GM23338 (cell line): Measurements from ENCODE around the gene AQP5. TPM values are rescaled to one million over a fixed set of nuclear protein-coding genes. Genes with fewer than 3 reads are reported as not detected.

Experiments
- ATAC-seq: fragments of 200-7000 bp; cut with Tn5 transposase; 3 replicates; pipeline ENCODE4 v1.9.1; 2020
- DNase-seq: peaks from one replicate; pipeline ENCODE4 v3.0.0-alpha.2; 2015; ENCODE audit warnings: low spot score
- H2AFZ ChIP-seq: fragments of 200-600 bp; sonication (generic); 2 replicates; pipeline ENCODE4 v1.8.0; 2016; ENCODE audit warnings: antibody characterized with exemption, mild to moderate bottlenecking, moderate library complexity
- H3F3A ChIP-seq: fragments of 200-600 bp; sonication (generic); replicated peaks from 2 replicates; pipeline ENCODE4 v1.8.0; 2017; ENCODE audit warnings: antibody characterized with exemption, mixed run types, low read depth
- H3K27ac ChIP-seq: fragments of 200-600 bp; sonication (generic); 2 replicates; pipeline ENCODE4 v1.6.1; 2016; ENCODE audit warnings: low read depth
- H3K27me3 ChIP-seq: fragments of 200-600 bp; sonication (generic); 2 replicates; pipeline ENCODE4 v1.8.0; 2016; ENCODE audit warnings: mild to moderate bottlenecking, mixed run types, moderate library complexity; ENCODE audit not compliant: insufficient read depth
- H3K36me3 ChIP-seq: fragments of 200-600 bp; sonication (generic); 2 replicates; pipeline ENCODE4 v1.8.0; 2016; ENCODE audit warnings: mild to moderate bottlenecking; ENCODE audit not compliant: insufficient read depth
- H3K4me1 ChIP-seq: fragments of 200-600 bp; sonication (generic); 2 replicates; pipeline ENCODE4 v1.8.0; 2016; ENCODE audit warnings: mild to moderate bottlenecking, moderate library complexity; ENCODE audit not compliant: insufficient read depth
- H3K4me2 ChIP-seq: fragments of 200-600 bp; sonication (generic); 2 replicates; pipeline ENCODE4 v1.7.1; 2017; ENCODE audit warnings: mixed run types
- H3K4me3 ChIP-seq: fragments of 200-600 bp; sonication (generic); 2 replicates; pipeline ENCODE4 v1.6.1; 2016; ENCODE audit warnings: mixed run types
- H3K79me2 ChIP-seq: fragments of 200-600 bp; sonication (generic); replicated peaks from 2 replicates; pipeline ENCODE4 v1.8.0; 2017; ENCODE audit warnings: mild to moderate bottlenecking; ENCODE audit not compliant: insufficient read depth
- H3K9me2 ChIP-seq: fragments of 200-600 bp; sonication (generic); 2 replicates; pipeline ENCODE4 v1.8.0; 2017; ENCODE audit not compliant: insufficient read depth
- H4K20me1 ChIP-seq: fragments of 200-600 bp; sonication (generic); replicated peaks from 2 replicates; pipeline ENCODE4 v1.8.0; 2017; ENCODE audit warnings: mild to moderate bottlenecking; ENCODE audit not compliant: insufficient read depth
- H3K27ac Mint-ChIP-seq: 2 replicates; pipeline ENCODE4 v1.8.0; 2020; ENCODE audit warnings: inconsistent platforms, mild to moderate bottlenecking, moderate library complexity, mixed read lengths
- H3K27me3 Mint-ChIP-seq: 3 replicates; pipeline ENCODE4 v1.8.0; 2022; ENCODE audit warnings: low read depth, mild to moderate bottlenecking, moderate library complexity, mixed read lengths, inconsistent platforms; ENCODE audit not compliant: insufficient read depth, poor library complexity
- H3K36me3 Mint-ChIP-seq: 3 replicates; pipeline ENCODE4 v1.8.0; 2021; ENCODE audit warnings: low read depth, mild to moderate bottlenecking, inconsistent platforms, moderate library complexity, mixed read lengths
- H3K4me1 Mint-ChIP-seq: 3 replicates; pipeline ENCODE4 v1.8.0; 2020; ENCODE audit warnings: mild to moderate bottlenecking, inconsistent platforms, mixed read lengths
- H3K4me3 Mint-ChIP-seq: 3 replicates; pipeline ENCODE4 v1.8.0; 2021; ENCODE audit warnings: moderate library complexity, mild to moderate bottlenecking, inconsistent platforms, mixed read lengths
- H3K9me3 Mint-ChIP-seq: 3 replicates; pipeline ENCODE4 v1.8.0; 2020; ENCODE audit warnings: moderate library complexity, mild to moderate bottlenecking, inconsistent platforms, mixed read lengths
- CREB1 ChIP-seq: fragments of 250-450 bp; sonication (Bioruptor Pico); IDR thresholded peaks from 2 replicates; pipeline ENCODE4 v1.5.0; 2020; ENCODE audit warnings: low read depth, mild to moderate bottlenecking, moderate library complexity
- EZH2 ChIP-seq: fragments of 200-600 bp; sonication (generic); IDR thresholded peaks from one replicate; pipeline ENCODE4 v1.8.0; 2017; ENCODE audit warnings: antibody characterized with exemption, mild to moderate bottlenecking, low read depth; ENCODE audit not compliant: unreplicated experiment
- EZH2phosphoT487 ChIP-seq: fragments of 200-600 bp; sonication (generic); IDR thresholded peaks from one replicate; pipeline ENCODE4 v1.8.1; 2018; ENCODE audit warnings: antibody characterized with exemption; ENCODE audit not compliant: unreplicated experiment
- JUNB ChIP-seq: IDR thresholded peaks from one replicate; pipeline ENCODE4 v1.6.1; 2016; ENCODE audit warnings: antibody characterized with exemption; ENCODE audit not compliant: unreplicated experiment
- ZNF114 ChIP-seq: fragments of 250-450 bp; sonication (Bioruptor Pico); IDR thresholded peaks from 2 replicates; pipeline ENCODE4 v1.5.0; 2020; ENCODE audit warnings: mild to moderate bottlenecking, moderate library complexity
- ZNF331 ChIP-seq: fragments of 250-450 bp; sonication (Bioruptor Pico); IDR thresholded peaks from 2 replicates; pipeline ENCODE4 v1.5.0; 2020; ENCODE audit warnings: low read depth, mild to moderate bottlenecking, moderate library complexity
- polyA plus RNA-seq: library from polyadenylated mRNA; unstranded; fragments of >200 nt; fragmentation: Nextera tagmentation; extraction: Ambion mirVana; gene quantifications from 2 replicates; pipeline ENCODE4 v1.2.1, GENCODE V29; 2016
- total RNA-seq: library from RNA; depleted of rRNA; stranded (reverse); fragments of >200 nt; shearing (Covaris generic); gene quantifications from 2 replicates; pipeline ENCODE4 v1.2.3, GENCODE V29; 2014
- TF ChIP-seq, protein P1 (sequence below): IDR thresholded peaks from one replicate; pipeline ENCODE4 v1.6.1; 2018; ENCODE audit warnings: antibody characterized with exemption; ENCODE audit not compliant: unreplicated experiment
- TF ChIP-seq, protein P2 (sequence below), 2 experiments: fragments of 200-600 bp in 1 of 2; sonication (generic) in 1 of 2; conservative IDR thresholded peaks; 2 replicates each; pipeline versions ENCODE4 v1.5.1 to v1.6.1; 2016 to 2017; ENCODE audit warnings: antibody characterized with exemption in 2 of 2, low read depth in 2 of 2, mild to moderate bottlenecking in 2 of 2, moderate library complexity in 1 of 2
- TF ChIP-seq, protein P3 (sequence below): IDR thresholded peaks from 2 replicates; pipeline ENCODE4 v1.6.1; 2016; ENCODE audit warnings: antibody characterized with exemption

AQP5 gene
- total and polyA plus RNA-seq, 2 experiments from 2014 or later, result 1.3 to 2.2 TPM

DNA sequence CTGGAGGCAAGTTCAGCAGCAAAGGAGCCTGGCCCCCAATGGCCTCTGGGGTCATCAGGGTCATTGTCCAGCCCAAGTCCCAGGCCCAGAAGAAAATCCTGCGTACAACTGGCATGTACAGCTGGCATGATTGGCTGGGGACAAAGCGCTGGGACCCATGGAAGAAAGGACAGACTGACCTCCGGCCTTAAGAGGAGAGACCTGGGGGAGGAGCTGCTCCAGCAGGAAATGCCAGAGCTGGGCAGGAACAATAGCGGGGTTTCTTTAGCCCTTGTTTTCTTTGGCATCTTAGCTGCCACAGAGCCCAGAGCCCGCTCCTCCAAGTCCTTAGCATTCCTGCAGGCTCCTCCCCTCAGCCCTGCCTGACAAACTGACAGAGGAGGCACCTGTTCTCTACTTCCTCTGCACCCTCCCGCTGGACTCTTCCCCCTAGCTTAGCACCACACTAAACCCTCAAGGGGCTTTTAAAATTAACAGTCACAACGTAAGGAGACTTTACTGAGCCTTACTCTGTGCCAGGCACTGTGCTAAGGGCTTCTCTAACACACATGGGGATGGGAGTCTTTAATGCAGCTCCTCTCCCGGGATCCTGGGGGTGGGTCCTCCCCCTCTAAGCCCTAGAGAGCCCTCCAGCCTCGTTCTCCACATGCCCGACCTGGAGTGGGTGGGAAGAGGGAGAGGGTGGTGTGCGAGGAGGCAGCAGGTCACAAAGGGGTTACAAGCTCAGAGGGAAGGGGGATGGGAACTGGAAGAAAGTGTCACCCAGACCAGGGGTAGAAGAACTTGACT is 1.8 kb upstream of the AQP5 start (continued):
- TF ChIP-seq, protein P1, sequence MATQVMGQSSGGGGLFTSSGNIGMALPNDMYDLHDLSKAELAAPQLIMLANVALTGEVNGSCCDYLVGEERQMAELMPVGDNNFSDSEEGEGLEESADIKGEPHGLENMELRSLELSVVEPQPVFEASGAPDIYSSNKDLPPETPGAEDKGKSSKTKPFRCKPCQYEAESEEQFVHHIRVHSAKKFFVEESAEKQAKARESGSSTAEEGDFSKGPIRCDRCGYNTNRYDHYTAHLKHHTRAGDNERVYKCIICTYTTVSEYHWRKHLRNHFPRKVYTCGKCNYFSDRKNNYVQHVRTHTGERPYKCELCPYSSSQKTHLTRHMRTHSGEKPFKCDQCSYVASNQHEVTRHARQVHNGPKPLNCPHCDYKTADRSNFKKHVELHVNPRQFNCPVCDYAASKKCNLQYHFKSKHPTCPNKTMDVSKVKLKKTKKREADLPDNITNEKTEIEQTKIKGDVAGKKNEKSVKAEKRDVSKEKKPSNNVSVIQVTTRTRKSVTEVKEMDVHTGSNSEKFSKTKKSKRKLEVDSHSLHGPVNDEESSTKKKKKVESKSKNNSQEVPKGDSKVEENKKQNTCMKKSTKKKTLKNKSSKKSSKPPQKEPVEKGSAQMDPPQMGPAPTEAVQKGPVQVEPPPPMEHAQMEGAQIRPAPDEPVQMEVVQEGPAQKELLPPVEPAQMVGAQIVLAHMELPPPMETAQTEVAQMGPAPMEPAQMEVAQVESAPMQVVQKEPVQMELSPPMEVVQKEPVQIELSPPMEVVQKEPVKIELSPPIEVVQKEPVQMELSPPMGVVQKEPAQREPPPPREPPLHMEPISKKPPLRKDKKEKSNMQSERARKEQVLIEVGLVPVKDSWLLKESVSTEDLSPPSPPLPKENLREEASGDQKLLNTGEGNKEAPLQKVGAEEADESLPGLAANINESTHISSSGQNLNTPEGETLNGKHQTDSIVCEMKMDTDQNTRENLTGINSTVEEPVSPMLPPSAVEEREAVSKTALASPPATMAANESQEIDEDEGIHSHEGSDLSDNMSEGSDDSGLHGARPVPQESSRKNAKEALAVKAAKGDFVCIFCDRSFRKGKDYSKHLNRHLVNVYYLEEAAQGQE, result no peak
- TF ChIP-seq ZNF114 (CRISPR knock-in tag), result no peak
- TF ChIP-seq, protein P2, sequence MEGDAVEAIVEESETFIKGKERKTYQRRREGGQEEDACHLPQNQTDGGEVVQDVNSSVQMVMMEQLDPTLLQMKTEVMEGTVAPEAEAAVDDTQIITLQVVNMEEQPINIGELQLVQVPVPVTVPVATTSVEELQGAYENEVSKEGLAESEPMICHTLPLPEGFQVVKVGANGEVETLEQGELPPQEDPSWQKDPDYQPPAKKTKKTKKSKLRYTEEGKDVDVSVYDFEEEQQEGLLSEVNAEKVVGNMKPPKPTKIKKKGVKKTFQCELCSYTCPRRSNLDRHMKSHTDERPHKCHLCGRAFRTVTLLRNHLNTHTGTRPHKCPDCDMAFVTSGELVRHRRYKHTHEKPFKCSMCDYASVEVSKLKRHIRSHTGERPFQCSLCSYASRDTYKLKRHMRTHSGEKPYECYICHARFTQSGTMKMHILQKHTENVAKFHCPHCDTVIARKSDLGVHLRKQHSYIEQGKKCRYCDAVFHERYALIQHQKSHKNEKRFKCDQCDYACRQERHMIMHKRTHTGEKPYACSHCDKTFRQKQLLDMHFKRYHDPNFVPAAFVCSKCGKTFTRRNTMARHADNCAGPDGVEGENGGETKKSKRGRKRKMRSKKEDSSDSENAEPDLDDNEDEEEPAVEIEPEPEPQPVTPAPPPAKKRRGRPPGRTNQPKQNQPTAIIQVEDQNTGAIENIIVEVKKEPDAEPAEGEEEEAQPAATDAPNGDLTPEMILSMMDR (conservative IDR thresholded peaks at IDR 0.05; ENCODE audit: low read depth in 2 of 2), result no peak
- TF ChIP-seq, protein P3, sequence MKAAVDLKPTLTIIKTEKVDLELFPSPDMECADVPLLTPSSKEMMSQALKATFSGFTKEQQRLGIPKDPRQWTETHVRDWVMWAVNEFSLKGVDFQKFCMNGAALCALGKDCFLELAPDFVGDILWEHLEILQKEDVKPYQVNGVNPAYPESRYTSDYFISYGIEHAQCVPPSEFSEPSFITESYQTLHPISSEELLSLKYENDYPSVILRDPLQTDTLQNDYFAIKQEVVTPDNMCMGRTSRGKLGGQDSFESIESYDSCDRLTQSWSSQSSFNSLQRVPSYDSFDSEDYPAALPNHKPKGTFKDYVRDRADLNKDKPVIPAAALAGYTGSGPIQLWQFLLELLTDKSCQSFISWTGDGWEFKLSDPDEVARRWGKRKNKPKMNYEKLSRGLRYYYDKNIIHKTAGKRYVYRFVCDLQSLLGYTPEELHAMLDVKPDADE, result no peak
- no peak for TF ChIP-seq EZH2phosphoT487
- TF ChIP-seq JUNB, result no peak
- no peak for TF ChIP-seq ZNF331 (CRISPR knock-in tag)

DNA sequence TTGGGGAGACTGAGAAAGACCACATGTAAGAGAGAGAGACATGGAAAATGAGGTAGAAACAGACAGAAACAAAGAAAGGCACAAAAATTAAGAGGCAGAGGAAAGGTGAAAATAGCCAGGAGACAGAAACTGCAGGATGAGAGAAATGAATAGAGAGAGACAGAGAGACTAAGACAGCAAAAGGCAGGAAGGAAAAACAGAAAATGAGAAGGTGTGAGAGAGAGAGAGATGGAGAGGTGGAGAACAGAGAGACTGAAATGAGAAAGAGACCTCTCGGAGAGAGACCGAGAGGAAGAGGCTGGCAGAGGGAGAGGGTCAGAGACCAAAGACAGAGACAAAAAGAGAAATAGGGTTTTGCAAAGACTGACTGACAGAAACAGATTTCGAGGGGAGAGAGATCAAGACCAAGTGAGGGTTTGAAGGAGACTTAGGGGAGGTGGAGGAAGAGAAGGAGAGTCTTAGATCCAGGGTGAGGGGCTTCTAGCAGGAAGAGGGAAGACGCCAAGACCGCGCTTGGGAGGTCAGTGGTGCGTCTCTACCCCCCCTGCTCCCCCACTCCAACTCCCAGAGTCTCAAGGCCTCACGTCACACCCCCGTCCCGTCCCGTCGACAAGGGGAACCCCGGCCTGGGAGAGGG is 1.1 kb upstream of the AQP5 start:
- Histone ChIP-seq H3K36me3 (no peaks in the 10 kb centered on the region; the same call in 1 of the 2 replicates), H3K27ac (no peak overlapping the region), H3K9me2 (no peaks in the 10 kb centered on the region), H3K79me2 (no peaks in the 10 kb centered on the region), H3K4me3 (peak overlapping the region; percentile 64), H3K27me3 (peaks cover 71% of the 10 kb centered on the region), H3F3A (no peaks in the 10 kb centered on the region), H4K20me1 (no peaks in the 10 kb centered on the region), H3K4me1 (peaks cover 27% of the 10 kb centered on the region), H2AFZ (peak overlapping the region; percentile 95), H3K4me2 (peak overlapping the region; percentile 89)
- Mint-ChIP-seq H3K9me3 (peaks cover 6% of the 10 kb centered on the region; the same call in 2 of the 3 replicates), H3K27ac (no peak overlapping the region), H3K4me1 (peaks cover 23% of the 10 kb centered on the region), H3K4me3 (peak overlapping the region; percentile 67), H3K36me3 (peaks cover 5% of the 10 kb centered on the region; the same call in 1 of the 3 replicates), H3K27me3 (peaks cover 43% of the 10 kb centered on the region)
- no peak; the same call in 2 of the 3 replicates for ATAC-seq
- TF ChIP-seq EZH2 (peak; percentile 55), CREB1 (CRISPR knock-in tag) (no peak)
- DNase-seq, result no peak
